ENCODE measurements around the gene NTSR1. TPM values are rescaled to one million over a fixed set of nuclear protein-coding genes. Genes with fewer than 3 reads are reported as not detected.

NTSR1 gene
- total and polyA plus RNA-seq, 2 donors (not counting 1 experiment from before 2014, with no cell fraction given), result not detected

DNA sequence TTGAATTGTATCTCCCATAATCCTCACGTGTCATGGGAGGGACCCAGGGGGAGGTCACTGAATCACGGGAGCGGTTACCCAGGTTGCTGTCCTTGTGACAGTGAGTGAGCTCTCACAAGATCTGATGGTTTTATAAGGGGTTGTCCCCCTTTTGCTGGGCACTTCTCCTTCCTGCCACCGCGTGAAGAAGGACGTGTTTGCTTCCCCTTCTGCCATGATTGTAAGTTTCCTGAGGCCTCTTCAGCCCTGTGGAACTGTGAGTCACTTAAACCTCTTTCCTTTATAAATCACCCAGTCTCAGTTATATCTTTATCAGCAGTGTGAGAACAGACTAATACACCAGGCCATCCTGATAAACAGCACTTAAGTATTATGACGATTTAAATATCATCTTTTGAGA is 78.7 kb downstream of the NTSR1 start:
- no peak overlapping the region for H3K4me3 Mint-ChIP-seq
- H3K4me1 ChIP-seq (ENCODE audit: control insufficient read depth in 2 of 2, insufficient read depth in 2 of 2, low read length in 2 of 2), result peaks cover 0 to 10% of the 10 kb centered on the region in 2 donors
- intact Hi-C loops (cut with micrococcal nuclease), result no loop called here
- 40% methylated on average over 6 of the region's 7 CpGs for WGBS (ENCODE audit: insufficient coverage)
- H3K27me3 ChIP-seq (replicated peaks in 1 of 4; ENCODE audit: control extremely low read depth in 1 of 4, control insufficient read depth in 3 of 4, insufficient read depth in 4 of 4, low read length in 3 of 4), result no peaks in the 10 kb centered on the region
- H3K9ac ChIP-seq (ENCODE audit: low read length), result no peak overlapping the region
- H3K4me1 Mint-ChIP-seq, result peaks cover 5% of the 10 kb centered on the region
- ChIA-PET POLR2A (no interaction called here), CTCF (interaction anchor here (1.6 kb wide), 1 partner anchor 145 kb away, joined by 4 read pairs; the partner anchor contains the start of gene SLCO4A1)
- ATAC-seq (ENCODE audit: low read depth) (no peak), DNase-seq (no peak)
- H3K9me3 Mint-ChIP-seq (ENCODE audit: insufficient read depth), result no peaks in the 10 kb centered on the region
- no peak for TF ChIP-seq EZH2 (IDR thresholded peaks at IDR 0.05; ENCODE audit: borderline replicate concordance, insufficient read depth, low read depth, low read length, poor library complexity, severe bottlenecking)
- TF ChIP-seq, protein P1, sequence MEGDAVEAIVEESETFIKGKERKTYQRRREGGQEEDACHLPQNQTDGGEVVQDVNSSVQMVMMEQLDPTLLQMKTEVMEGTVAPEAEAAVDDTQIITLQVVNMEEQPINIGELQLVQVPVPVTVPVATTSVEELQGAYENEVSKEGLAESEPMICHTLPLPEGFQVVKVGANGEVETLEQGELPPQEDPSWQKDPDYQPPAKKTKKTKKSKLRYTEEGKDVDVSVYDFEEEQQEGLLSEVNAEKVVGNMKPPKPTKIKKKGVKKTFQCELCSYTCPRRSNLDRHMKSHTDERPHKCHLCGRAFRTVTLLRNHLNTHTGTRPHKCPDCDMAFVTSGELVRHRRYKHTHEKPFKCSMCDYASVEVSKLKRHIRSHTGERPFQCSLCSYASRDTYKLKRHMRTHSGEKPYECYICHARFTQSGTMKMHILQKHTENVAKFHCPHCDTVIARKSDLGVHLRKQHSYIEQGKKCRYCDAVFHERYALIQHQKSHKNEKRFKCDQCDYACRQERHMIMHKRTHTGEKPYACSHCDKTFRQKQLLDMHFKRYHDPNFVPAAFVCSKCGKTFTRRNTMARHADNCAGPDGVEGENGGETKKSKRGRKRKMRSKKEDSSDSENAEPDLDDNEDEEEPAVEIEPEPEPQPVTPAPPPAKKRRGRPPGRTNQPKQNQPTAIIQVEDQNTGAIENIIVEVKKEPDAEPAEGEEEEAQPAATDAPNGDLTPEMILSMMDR (IDR thresholded peaks at IDR 0.05), result no peak
- no peak overlapping the region for H3K27ac Mint-ChIP-seq
- no peak overlapping the region for H3K4me3 ChIP-seq (ENCODE audit: control extremely low read depth in 1 of 5, extremely low read depth in 1 of 5, insufficient read depth in 1 of 5, low read depth in 2 of 5, low read length in 4 of 5)
- no peaks in the 10 kb centered on the region for H3K27me3 Mint-ChIP-seq
- no peaks in the 10 kb centered on the region for H4K20me1 ChIP-seq (ENCODE audit: control insufficient read depth, insufficient read depth, low read length, poor library complexity, severe bottlenecking)
- H3K36me3 ChIP-seq (replicated peaks in 1 of 2; ENCODE audit: control extremely low read depth in 1 of 2, control insufficient read depth in 1 of 2, extremely low read depth in 1 of 2, insufficient read depth in 2 of 2, low read length in 1 of 2), result no peaks in the 10 kb centered on the region
- no peak overlapping the region for H3K27ac ChIP-seq (ENCODE audit: low read length in 2 of 2)
- H3K4me2 ChIP-seq (replicated peaks; ENCODE audit: low read depth, low read length, poor library complexity, severe bottlenecking), result no peak overlapping the region
- H2AFZ ChIP-seq (ENCODE audit: insufficient read depth, low read depth, low read length, poor library complexity, severe bottlenecking), result no peak overlapping the region
- H3K79me2 ChIP-seq (ENCODE audit: control insufficient read depth, insufficient read depth, low read length), result no peaks in the 10 kb centered on the region
- H3K9me3 ChIP-seq (ENCODE audit: control extremely low read depth in 1 of 3, control insufficient read depth in 2 of 3, insufficient read depth in 1 of 3, low read length in 2 of 3), result no peaks in the 10 kb centered on the region

DNA sequence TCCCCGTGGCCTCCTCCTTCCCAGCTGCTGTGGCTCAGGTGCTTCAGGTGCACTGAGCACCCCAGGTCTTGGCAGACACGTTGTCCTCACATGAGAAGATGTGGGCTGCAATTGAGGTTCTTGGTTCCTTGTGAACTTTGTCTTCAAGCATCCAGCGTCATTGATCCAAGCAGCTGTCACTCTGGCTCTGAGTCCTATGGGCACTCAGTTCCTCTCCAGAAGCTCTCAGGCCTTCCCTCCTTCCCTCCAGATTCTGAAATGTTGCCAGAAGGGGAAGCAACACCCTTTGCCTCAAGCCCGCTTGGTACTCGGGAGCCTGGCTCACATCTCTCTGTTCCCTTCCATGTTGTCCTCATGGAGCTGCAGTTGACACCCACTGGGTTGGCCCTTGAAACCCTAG is 79.2 kb downstream of the NTSR1 start:
- H3K27me3 ChIP-seq (replicated peaks in 1 of 4; ENCODE audit: control extremely low read depth in 1 of 4, control insufficient read depth in 3 of 4, insufficient read depth in 4 of 4, low read length in 3 of 4), result no peaks in the 10 kb centered on the region
- no peak for DNase-seq
- no peak overlapping the region for H3K27ac Mint-ChIP-seq
- H3K79me2 ChIP-seq (ENCODE audit: control insufficient read depth, insufficient read depth, low read length), result no peaks in the 10 kb centered on the region
- TF ChIP-seq EZH2 (IDR thresholded peaks at IDR 0.05; ENCODE audit: borderline replicate concordance, insufficient read depth, low read depth, low read length, poor library complexity, severe bottlenecking), result no peak
- TF ChIP-seq, protein P1 (IDR thresholded peaks at IDR 0.05), result no peak
- no peak overlapping the region for H3K4me3 ChIP-seq (ENCODE audit: control extremely low read depth in 1 of 5, extremely low read depth in 1 of 5, insufficient read depth in 1 of 5, low read depth in 2 of 5, low read length in 4 of 5)
- H3K4me1 ChIP-seq (ENCODE audit: control insufficient read depth in 2 of 2, insufficient read depth in 2 of 2, low read length in 2 of 2), result peaks cover 0 to 11% of the 10 kb centered on the region in 2 donors
- H3K27ac ChIP-seq (ENCODE audit: low read length in 2 of 2), result no peak overlapping the region
- no peaks in the 10 kb centered on the region for H3K36me3 ChIP-seq (replicated peaks in 1 of 2; ENCODE audit: control extremely low read depth in 1 of 2, control insufficient read depth in 1 of 2, extremely low read depth in 1 of 2, insufficient read depth in 2 of 2, low read length in 1 of 2)
- POLR2A ChIA-PET, result interaction anchor here (1.5 kb wide), 1 partner anchor 164 kb away, joined by 3 read pairs; no protein-coding TSS in a partner anchor
- intact Hi-C loops (cut with micrococcal nuclease), result no loop called here
- WGBS (ENCODE audit: insufficient coverage), result 91% methylated on average over 5 of the region's 5 CpGs
- H3K9me3 Mint-ChIP-seq (ENCODE audit: insufficient read depth), result no peaks in the 10 kb centered on the region
- no peaks in the 10 kb centered on the region for H3K27me3 Mint-ChIP-seq
- no peak for ATAC-seq (ENCODE audit: low read depth)
- H3K9me3 ChIP-seq (ENCODE audit: control extremely low read depth in 1 of 3, control insufficient read depth in 2 of 3, insufficient read depth in 1 of 3, low read length in 2 of 3), result no peaks in the 10 kb centered on the region
- no peaks in the 10 kb centered on the region for H4K20me1 ChIP-seq (ENCODE audit: control insufficient read depth, insufficient read depth, low read length, poor library complexity, severe bottlenecking)
- peaks cover 8% of the 10 kb centered on the region for H3K4me1 Mint-ChIP-seq
- H3K4me2 ChIP-seq (replicated peaks; ENCODE audit: low read depth, low read length, poor library complexity, severe bottlenecking), result no peak overlapping the region
- CTCF ChIA-PET, result interaction anchor here (0.8 to 2.4 kb wide), 3 partner anchors 21 to 170 kb away, joined by 3 to 10 read pairs (median 4); partner anchors contain the start of gene SLCO4A1
- H2AFZ ChIP-seq (ENCODE audit: insufficient read depth, low read depth, low read length, poor library complexity, severe bottlenecking), result no peak overlapping the region
- H3K4me3 Mint-ChIP-seq, result no peak overlapping the region
- no peak overlapping the region for H3K9ac ChIP-seq (ENCODE audit: low read length)

All from B cell (primary cell).